Endothelial cell (in vitro differentiated cells): ENCODE results near the gene ARL5C. TPM values are rescaled to one million over a fixed set of nuclear protein-coding genes. Genes with fewer than 3 reads are reported as not detected.

Experiments
- DNase-seq: peaks from one replicate; pipeline ENCODE4 v3.0.0; 2021; ENCODE audit warnings: low spot score
- H3K27ac Mint-ChIP-seq: one replicate; pipeline ENCODE4 v1.8.0; 2021; ENCODE audit warnings: mixed read lengths, inconsistent platforms; ENCODE audit not compliant: unreplicated experiment
- H3K27me3 Mint-ChIP-seq: one replicate; pipeline ENCODE4 v1.8.0; 2021; ENCODE audit warnings: mild to moderate bottlenecking, moderate library complexity, mixed read lengths, inconsistent platforms; ENCODE audit not compliant: unreplicated experiment
- H3K36me3 Mint-ChIP-seq: one replicate; pipeline ENCODE4 v1.8.0; 2021; ENCODE audit warnings: mild to moderate bottlenecking, low read depth, mixed read lengths, inconsistent platforms; ENCODE audit not compliant: unreplicated experiment
- H3K4me1 Mint-ChIP-seq: one replicate; pipeline ENCODE4 v1.8.0; 2021; ENCODE audit warnings: mild to moderate bottlenecking, mixed read lengths, inconsistent platforms; ENCODE audit not compliant: unreplicated experiment
- H3K4me3 Mint-ChIP-seq: one replicate; pipeline ENCODE4 v1.8.0; 2021; ENCODE audit warnings: mild to moderate bottlenecking, mixed read lengths, inconsistent platforms; ENCODE audit not compliant: unreplicated experiment
- H3K9me3 Mint-ChIP-seq: one replicate; pipeline ENCODE4 v1.8.0; 2021; ENCODE audit warnings: mixed read lengths, inconsistent platforms; ENCODE audit not compliant: unreplicated experiment
- total RNA-seq: library from RNA; stranded (reverse); fragmentation: NEBNext Ultra II Directional; extraction: Animal tissue kit (Norgen Biotek cat#: 25700); gene quantifications from one replicate; pipeline ENCODE4 v1.2.1, GENCODE V29; 2021; ENCODE audit not compliant: unreplicated experiment
- TF ChIP-seq, protein P1 (sequence below): fragments of 200-600 bp; sonication (generic); IDR thresholded peaks from one replicate; pipeline ENCODE4 v1.5.0; 2021; ENCODE audit warnings: antibody characterized with exemption; ENCODE audit not compliant: unreplicated experiment

ARL5C gene
- total RNA-seq, 1 donor from 2014 or later = not detected

GRCh38 chr17:39139561-39139960 is 26.4 kb downstream of the ARL5C start:
- TF ChIP-seq, protein P1, sequence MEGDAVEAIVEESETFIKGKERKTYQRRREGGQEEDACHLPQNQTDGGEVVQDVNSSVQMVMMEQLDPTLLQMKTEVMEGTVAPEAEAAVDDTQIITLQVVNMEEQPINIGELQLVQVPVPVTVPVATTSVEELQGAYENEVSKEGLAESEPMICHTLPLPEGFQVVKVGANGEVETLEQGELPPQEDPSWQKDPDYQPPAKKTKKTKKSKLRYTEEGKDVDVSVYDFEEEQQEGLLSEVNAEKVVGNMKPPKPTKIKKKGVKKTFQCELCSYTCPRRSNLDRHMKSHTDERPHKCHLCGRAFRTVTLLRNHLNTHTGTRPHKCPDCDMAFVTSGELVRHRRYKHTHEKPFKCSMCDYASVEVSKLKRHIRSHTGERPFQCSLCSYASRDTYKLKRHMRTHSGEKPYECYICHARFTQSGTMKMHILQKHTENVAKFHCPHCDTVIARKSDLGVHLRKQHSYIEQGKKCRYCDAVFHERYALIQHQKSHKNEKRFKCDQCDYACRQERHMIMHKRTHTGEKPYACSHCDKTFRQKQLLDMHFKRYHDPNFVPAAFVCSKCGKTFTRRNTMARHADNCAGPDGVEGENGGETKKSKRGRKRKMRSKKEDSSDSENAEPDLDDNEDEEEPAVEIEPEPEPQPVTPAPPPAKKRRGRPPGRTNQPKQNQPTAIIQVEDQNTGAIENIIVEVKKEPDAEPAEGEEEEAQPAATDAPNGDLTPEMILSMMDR = no peak

GRCh38 chr17:39139161-39139511 is 26.8 kb downstream of the ARL5C start:
- H3K36me3 Mint-ChIP-seq = no peaks in the 10 kb centered on the region
- no peak overlapping the region for H3K27ac Mint-ChIP-seq
- H3K27me3 Mint-ChIP-seq = no peaks in the 10 kb centered on the region
- H3K4me3 Mint-ChIP-seq = no peak overlapping the region
- H3K9me3 Mint-ChIP-seq = no peaks in the 10 kb centered on the region
- peaks cover 16% of the 10 kb centered on the region for H3K4me1 Mint-ChIP-seq
- TF ChIP-seq, protein P1 = no peak
- no peak for DNase-seq

More at GRCh38 chr17:39139561-39139960, 26.4 kb downstream of the ARL5C start:
- Mint-ChIP-seq H3K4me3 (no peak overlapping the region), H3K27ac (no peak overlapping the region), H3K27me3 (no peaks in the 10 kb centered on the region), H3K36me3 (no peaks in the 10 kb centered on the region), H3K9me3 (no peaks in the 10 kb centered on the region), H3K4me1 (peaks cover 20% of the 10 kb centered on the region)
- no peak for DNase-seq

- peaks cover 15% of the 10 kb centered on the region for H3K4me1 Mint-ChIP-seq
- TF ChIP-seq, protein P1 = no peak
- no peaks in the 10 kb centered on the region for H3K36me3 Mint-ChIP-seq
- no peak for DNase-seq
- no peaks in the 10 kb centered on the region for H3K27me3 Mint-ChIP-seq
- H3K27ac Mint-ChIP-seq = no peak overlapping the region
- H3K4me3 Mint-ChIP-seq = no peak overlapping the region
- H3K9me3 Mint-ChIP-seq = no peaks in the 10 kb centered on the region
Measured at GRCh38 chr17:39138431-39139160, 27.4 kb downstream of the ARL5C start.

GRCh38 chr17:39134878-39135277 is 31.1 kb downstream of the ARL5C start:
- H3K4me1 Mint-ChIP-seq = peaks cover 15% of the 10 kb centered on the region

GRCh38 chr17:39132192-39132610 is 33.8 kb downstream of the ARL5C start:
- TF ChIP-seq, protein P1 = no peak
- Mint-ChIP-seq H3K9me3 (no peaks in the 10 kb centered on the region), H3K27ac (no peak overlapping the region), H3K4me3 (no peak overlapping the region), H3K36me3 (no peaks in the 10 kb centered on the region), H3K4me1 (peaks cover 5% of the 10 kb centered on the region), H3K27me3 (peaks cover 1% of the 10 kb centered on the region)
- no peak for DNase-seq

More at GRCh38 chr17:39134878-39135277, 31.1 kb downstream of the ARL5C start:
- TF ChIP-seq, protein P1 = no peak
- H3K9me3 Mint-ChIP-seq = no peaks in the 10 kb centered on the region
- peaks cover 1% of the 10 kb centered on the region for H3K27me3 Mint-ChIP-seq
- DNase-seq = no peak
- no peak overlapping the region for H3K27ac Mint-ChIP-seq
- H3K36me3 Mint-ChIP-seq = no peaks in the 10 kb centered on the region
- H3K4me3 Mint-ChIP-seq = no peak overlapping the region
